Endothelial cell of umbilical vein (primary cell): ENCODE measurements around the gene BCL11B.

ENCODE experiments used
- CTCF ChIP-seq, 2 donors: IDR thresholded peaks; 1 replicate in 1 of 2; 2 replicates in 1 of 2; pipeline ENCODE4 v1.5.1; 2011; ENCODE audit warnings: low read length in 2 of 2, mild to moderate bottlenecking in 2 of 2, moderate library complexity in 2 of 2, control low read depth in 1 of 2, inconsistent platforms in 1 of 2, low read depth in 1 of 2; ENCODE audit not compliant: insufficient read depth in 1 of 2; ENCODE audit errors: extremely low read depth in 1 of 2
- MAX ChIP-seq: IDR thresholded peaks from 2 replicates; pipeline ENCODE4 v1.6.1; 2011; ENCODE audit not compliant: insufficient read depth, insufficient read length
- POLR2A ChIP-seq: IDR thresholded peaks from 2 replicates; pipeline ENCODE4 v1.6.1; 2012; ENCODE audit warnings: low read depth, mild to moderate bottlenecking, control low read depth, low read length

GRCh38 chr14:99238216-99238615, 33.8 kb downstream of the BCL11B start:
- TF ChIP-seq POLR2A (no peak), CTCF (IDR thresholded peaks at IDR 0.05; ENCODE audit: extremely low read depth in 1 of 2, insufficient read depth in 1 of 2, low read depth in 1 of 2, low read length in 2 of 2) (no peak), MAX (no peak)
